ENCODE results near the gene SSR2. TPM values are rescaled to one million over a fixed set of nuclear protein-coding genes. Genes with fewer than 3 reads are reported as not detected.
"Not testable (repeated sequence)": the region's sequence is repeated elsewhere in the genome, so short reads cannot be mapped to it uniquely, and the experiment has no call there.

Gene SSR2
- total and polyA plus RNA-seq, 7 donors = 115 to 338 (median 231) TPM

- peak overlapping the region in 2 of 4 donors; percentile 61 to 68 for H3K27ac ChIP-seq
- intact Hi-C loops (cut with DNase I) = no loop called here
- WGBS, 2 donors = 78 to 89% methylated on average over 6 of the region's 6 CpGs
- TF ChIP-seq POLR2A (IDR thresholded peaks at IDR 0.05) (no peak), CTCF (IDR thresholded peaks at IDR 0.05) (no peak), POLR2AphosphoS5 (IDR thresholded peaks at IDR 0.05) (no peak)
- no peaks in the 10 kb centered on the region for H3K27me3 ChIP-seq
- H3K4me1 ChIP-seq = peaks cover 0 to 12% (median 7%) of the 10 kb centered on the region in 4 donors
- no peak overlapping the region for H3K4me3 ChIP-seq
- H3K9me3 ChIP-seq = no peaks in the 10 kb centered on the region
- DNase-seq = no peak
- H3K36me3 ChIP-seq = no peaks in the 10 kb centered on the region
Observed at GRCh38 chr1:155990005-155990739, 30.6 kb downstream of the SSR2 start.

- intact Hi-C loops (cut with DNase I) = loop anchor here (1.0 kb wide), 1 partner anchor 51 kb away; no protein-coding TSS in a partner anchor
- WGBS, 2 donors = 35 to 37% methylated on average over 9 of the region's 9 CpGs
- peak overlapping the region; percentile 37 to 68 (median 51) for H3K27ac ChIP-seq
- no peaks in the 10 kb centered on the region for H3K36me3 ChIP-seq
- H3K4me3 ChIP-seq = peak overlapping the region; percentile 13 to 48 (median 38)
- TF ChIP-seq CTCF (IDR thresholded peaks at IDR 0.05) (peak; percentile 97 to 100 (median 98)), POLR2AphosphoS5 (IDR thresholded peaks at IDR 0.05) (peak in 1 of 4 donors; percentile 51), POLR2A (IDR thresholded peaks at IDR 0.05) (no peak)
- H3K9me3 ChIP-seq = no peaks in the 10 kb centered on the region
- H3K27me3 ChIP-seq = no peaks in the 10 kb centered on the region
- peaks cover 0 to 12% (median 7%) of the 10 kb centered on the region in 4 donors for H3K4me1 ChIP-seq
- DNase-seq = peak; percentile 90
Observed at GRCh38 chr1:155989242-155990004, 31.3 kb downstream of the SSR2 start.

- H3K4me3 ChIP-seq; H3K36me3 ChIP-seq; intact Hi-C loops (cut with DNase I); H3K9me3 ChIP-seq; H3K27me3 ChIP-seq; DNase-seq: not testable (repeated sequence)
- peak overlapping the region in 1 of 4 donors; percentile 89 for H3K27ac ChIP-seq
- WGBS, 2 donors = 89 to 93% methylated on average over 11 of the region's 11 CpGs
- peaks cover 0 to 44% (median 29%) of the 10 kb centered on the region in 4 donors for H3K4me1 ChIP-seq
Observed at GRCh38 chr1:155984903-155985645, 35.7 kb downstream of the SSR2 start.

GRCh38 chr1:155984341-155984740 lies 36.4 kb downstream of the SSR2 start:
- peaks cover 0 to 51% (median 35%) of the 10 kb centered on the region in 4 donors for H3K4me1 ChIP-seq

More at GRCh38 chr1:155984341-155984740, 36.4 kb downstream of the SSR2 start:
- DNase-seq = no peak
- Histone ChIP-seq H3K27ac (peak overlapping the region; percentile 62 to 98 (median 92)), H3K4me3 (no peak overlapping the region), H3K36me3 (no peaks in the 10 kb centered on the region), H3K9me3 (no peaks in the 10 kb centered on the region), H3K27me3 (no peaks in the 10 kb centered on the region)
- no peak for TF ChIP-seq CTCF (IDR thresholded peaks at IDR 0.05)
- TF ChIP-seq EP300 (IDR thresholded peaks at IDR 0.05) = no peak
- no peak for TF ChIP-seq POLR2A (IDR thresholded peaks at IDR 0.05)
- TF ChIP-seq POLR2AphosphoS5 (IDR thresholded peaks at IDR 0.05) = no peak
- intact Hi-C loops (cut with DNase I) = no loop called here
- 87 to 89% methylated on average over 7 of the region's 7 CpGs for WGBS, 2 donors
